Fibroblast of pulmonary artery (primary cell): ENCODE data around the gene C1QTNF6.
"Not testable (repeated sequence)": the region's sequence is repeated elsewhere in the genome, so short reads cannot be mapped to it uniquely, and the experiment has no call there.

Source experiments
- DNase-seq: peaks from one replicate; pipeline ENCODE4 v3.0.0-alpha.2; 2010; ENCODE audit warnings: low read depth
- H3K4me3 ChIP-seq: replicated peaks from 2 replicates; pipeline ENCODE4 v1.5.1; 2011; ENCODE audit warnings: low read depth, mild to moderate bottlenecking, control low read depth, low read length, moderate library complexity
- CTCF ChIP-seq: IDR thresholded peaks from 2 replicates; pipeline ENCODE4 v1.5.1; 2011; ENCODE audit warnings: mild to moderate bottlenecking, control low read depth, low read length, inconsistent platforms; ENCODE audit errors: missing control alignments

Gene C1QTNF6

DNA sequence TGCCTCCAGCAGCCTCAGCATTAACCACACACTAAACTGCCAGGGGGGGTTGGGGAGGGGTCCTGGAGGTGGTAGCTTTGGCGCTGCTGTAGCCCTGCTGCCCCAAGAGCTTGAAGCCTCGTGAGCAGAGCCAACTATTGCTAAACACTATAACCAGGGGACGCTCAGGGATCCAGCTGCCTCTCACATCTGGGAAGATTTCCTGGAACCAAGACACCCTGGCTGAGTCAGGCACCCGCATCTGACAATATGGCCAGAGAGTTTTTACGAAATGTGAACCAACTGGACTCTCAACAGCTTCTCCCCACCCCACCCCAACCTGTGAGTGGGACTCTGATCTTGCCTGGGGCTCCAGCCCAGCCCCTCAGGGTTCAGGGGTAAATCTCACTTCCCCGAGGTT lies 14.3 kb downstream of the C1QTNF6 start:
- no peak overlapping the region for H3K4me3 ChIP-seq
- DNase-seq = peak; percentile 77
- no peak for TF ChIP-seq CTCF

- no peak overlapping the region for H3K4me3 ChIP-seq
- DNase-seq = no peak
- no peak for TF ChIP-seq CTCF
Observed at GRCh38 chr22:37172266-37173245, 15.5 kb downstream of the C1QTNF6 start.

DNA sequence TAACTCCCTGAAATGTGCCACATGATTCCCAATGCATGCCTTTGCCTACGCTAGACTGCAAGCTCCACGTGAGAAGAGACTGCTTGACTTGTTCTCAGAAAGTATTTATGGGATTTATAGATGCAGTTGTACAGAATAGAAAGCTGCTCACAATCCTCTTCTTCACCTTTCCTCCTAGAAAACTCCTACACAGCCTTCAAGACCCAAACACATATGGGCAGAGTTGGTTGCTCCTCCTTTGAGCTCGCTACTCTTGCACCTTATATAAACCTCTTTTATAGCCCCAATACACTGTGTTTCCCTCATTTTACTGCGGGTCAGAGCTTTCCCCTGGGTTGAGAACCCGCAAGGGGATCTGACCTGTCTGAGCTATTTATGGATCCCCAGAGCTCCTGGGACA lies 16.4 kb downstream of the C1QTNF6 start:
- H3K4me3 ChIP-seq = no peak overlapping the region
- no peak for DNase-seq
- no peak for TF ChIP-seq CTCF

GRCh38 chr22:37170689-37171405 lies 17.2 kb downstream of the C1QTNF6 start:
- not testable (repeated sequence) for H3K4me3 ChIP-seq, DNase-seq

- no peak overlapping the region for H3K4me3 ChIP-seq
- no peak for DNase-seq
Observed at GRCh38 chr22:37169947-37170688, 17.9 kb downstream of the C1QTNF6 start.

GRCh38 chr22:37169406-37169805 lies 18.6 kb downstream of the C1QTNF6 start:
- DNase-seq = no peak
- no peak overlapping the region for H3K4me3 ChIP-seq
- no peak for TF ChIP-seq CTCF

More at GRCh38 chr22:37169947-37170688, 17.9 kb downstream of the C1QTNF6 start:
- no peak for TF ChIP-seq CTCF

DNA sequence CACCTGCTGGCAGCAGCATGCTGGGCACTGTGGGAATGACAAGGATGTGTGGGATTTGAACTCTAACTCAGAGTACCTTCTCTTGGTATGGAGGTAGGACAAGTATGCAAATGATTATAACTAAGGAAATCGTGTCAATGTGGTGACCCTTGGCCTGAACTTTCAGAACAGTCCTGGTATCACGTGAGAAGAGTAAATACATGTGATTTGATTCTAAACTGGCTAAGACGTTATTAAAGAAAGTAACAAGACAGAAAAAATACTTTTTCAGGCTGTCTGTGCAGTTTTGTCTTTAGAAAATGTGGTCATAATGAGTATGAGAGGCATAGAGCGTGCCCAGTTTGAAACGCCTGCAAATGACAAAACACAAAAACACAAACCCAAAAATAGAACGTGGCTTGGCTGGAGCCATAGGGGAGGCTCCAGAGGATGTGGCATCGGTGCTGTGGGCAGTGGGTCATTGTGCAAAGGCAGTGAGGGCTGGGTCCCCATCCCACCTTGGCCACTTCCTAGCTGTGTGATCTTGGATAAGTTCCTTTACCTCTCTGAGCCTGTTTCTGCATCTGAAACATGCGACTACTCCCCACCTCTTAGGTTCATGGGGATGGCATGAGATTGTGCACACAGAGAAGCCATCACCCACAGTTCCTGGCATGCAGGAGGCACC lies 19.9 kb downstream of the C1QTNF6 start:
- DNase-seq = no peak
- no peak overlapping the region for H3K4me3 ChIP-seq
- no peak for TF ChIP-seq CTCF
